Left colon (tissue), 2 donors: ENCODE results near the gene SLC25A30. TPM values are rescaled to one million over a fixed set of nuclear protein-coding genes. Genes with fewer than 3 reads are reported as not detected.
"Not testable (repeated sequence)": the region's sequence is repeated elsewhere in the genome, so short reads cannot be mapped to it uniquely, and the experiment has no call there.

Experiments
- ATAC-seq: fragments of 200-7000 bp; cut with Tn5 transposase; one replicate; pipeline ENCODE4 v1.9.1; 2020; ENCODE audit warnings: mild to moderate bottlenecking, moderate library complexity
- DNase-seq, 2 donors: peaks; one replicate each; pipeline ENCODE4 v3.0.0-alpha.2; 2020
- intact Hi-C, 2 donors: fragments of 100-400 bp; cut with DNase I in 1 of 2; cut with micrococcal nuclease in 1 of 2; formaldehyde crosslinking; loops; one replicate each; pipeline versions ENCODE4 v1.11.2 to v1.14.0; 2022; cut with DNase I, micrococcal nuclease
- total RNA-seq, 2 donors: library from RNA; stranded (reverse); fragmentation: NEBNext Ultra II Directional; extraction: Animal tissue kit (Norgen Biotek cat#: 25700); gene quantifications; one replicate each; pipeline ENCODE4 v1.2.1, GENCODE V29; 2021
- donor health status: DM: no; HTN: no; CAD: no.
- donor health status: DM: yes; HTN: yes; CAD: no.

Gene SLC25A30
- total RNA-seq, 2 donors from 2014 or later = 11.8 to 13.5 TPM

GRCh38 chr13:45401314-45401713 is 16.9 kb downstream of the SLC25A30 start:
- intact Hi-C loops = no loop called here
- ATAC-seq (no peak), DNase-seq (no peak)

GRCh38 chr13:45398877-45399276 is 19.3 kb downstream of the SLC25A30 start:
- intact Hi-C loops = no loop called here
- DNase-seq = no peak
- ATAC-seq = no peak

- DNase-seq (no peak), ATAC-seq (peak; percentile 21)
- intact Hi-C loops = no loop called here
Observed at GRCh38 chr13:45396533-45397095, 21.6 kb downstream of the SLC25A30 start.

- peak in 1 of 2 donors; percentile 58 for DNase-seq
- ATAC-seq = peak; percentile 84
- intact Hi-C loops = no loop called here
Observed at GRCh38 chr13:45393941-45394570, 24.1 kb downstream of the SLC25A30 start.

- DNase-seq (no peak), ATAC-seq (no peak)
- intact Hi-C loops = no loop called here
Observed at GRCh38 chr13:45392811-45393210, 25.4 kb downstream of the SLC25A30 start.

- ATAC-seq = no peak
- DNase-seq = no peak
- intact Hi-C loops = no loop called here
Observed at GRCh38 chr13:45391926-45392325, 26.2 kb downstream of the SLC25A30 start.

- DNase-seq, intact Hi-C loops: not testable (repeated sequence)
- peak; percentile 28 for ATAC-seq
Observed at GRCh38 chr13:45391128-45391527, 27.0 kb downstream of the SLC25A30 start.

- intact Hi-C loops, ATAC-seq, DNase-seq: not testable (repeated sequence)
Observed at GRCh38 chr13:45390348-45390747, 27.8 kb downstream of the SLC25A30 start.

- intact Hi-C loops = no loop called here
- DNase-seq = no peak
- no peak for ATAC-seq
Observed at GRCh38 chr13:45388664-45389063, 29.5 kb downstream of the SLC25A30 start.

GRCh38 chr13:45386892-45387575 is 31.1 kb downstream of the SLC25A30 start:
- DNase-seq, ATAC-seq, intact Hi-C loops: not testable (repeated sequence)

- ATAC-seq (peak; percentile 35), DNase-seq (no peak)
- intact Hi-C loops = no loop called here
Observed at GRCh38 chr13:45385907-45386553, 32.1 kb downstream of the SLC25A30 start.

GRCh38 chr13:45385320-45385719 is 32.9 kb downstream of the SLC25A30 start:
- intact Hi-C loops = no loop called here
- no peak for ATAC-seq
- DNase-seq = no peak

- intact Hi-C loops = no loop called here
- ATAC-seq (peak; percentile 44), DNase-seq (no peak)
Observed at GRCh38 chr13:45384474-45385174, 33.5 kb downstream of the SLC25A30 start.

GRCh38 chr13:45382739-45383138 is 35.4 kb downstream of the SLC25A30 start:
- intact Hi-C loops, DNase-seq, ATAC-seq: not testable (repeated sequence)

- no peak for DNase-seq
- ATAC-seq = no peak
- intact Hi-C loops = no loop called here
Observed at GRCh38 chr13:45381196-45381595, 37.0 kb downstream of the SLC25A30 start.

GRCh38 chr13:45380708-45381107 is 37.5 kb downstream of the SLC25A30 start:
- intact Hi-C loops, DNase-seq, ATAC-seq: not testable (repeated sequence)

- ATAC-seq, intact Hi-C loops, DNase-seq: not testable (repeated sequence)
Observed at GRCh38 chr13:45379516-45379915, 38.7 kb downstream of the SLC25A30 start.

- DNase-seq, intact Hi-C loops, ATAC-seq: not testable (repeated sequence)
Observed at GRCh38 chr13:45378786-45379185, 39.4 kb downstream of the SLC25A30 start.

GRCh38 chr13:45377314-45377713 is 40.9 kb downstream of the SLC25A30 start:
- intact Hi-C loops, DNase-seq, ATAC-seq: not testable (repeated sequence)
